Activated CD8-positive, alpha-beta memory T cell treated with anti-CD3 and anti-CD28 coated beads for 48 hours (primary cell): ENCODE results near the gene GSN.

Experiments
- DNase-seq, 3 experiments: peaks; one replicate each; pipeline ENCODE4 v3.0.0-alpha.2; 2020; ENCODE audit warnings: low read depth in 2 of 3, low spot score in 2 of 3

Gene GSN

DNA sequence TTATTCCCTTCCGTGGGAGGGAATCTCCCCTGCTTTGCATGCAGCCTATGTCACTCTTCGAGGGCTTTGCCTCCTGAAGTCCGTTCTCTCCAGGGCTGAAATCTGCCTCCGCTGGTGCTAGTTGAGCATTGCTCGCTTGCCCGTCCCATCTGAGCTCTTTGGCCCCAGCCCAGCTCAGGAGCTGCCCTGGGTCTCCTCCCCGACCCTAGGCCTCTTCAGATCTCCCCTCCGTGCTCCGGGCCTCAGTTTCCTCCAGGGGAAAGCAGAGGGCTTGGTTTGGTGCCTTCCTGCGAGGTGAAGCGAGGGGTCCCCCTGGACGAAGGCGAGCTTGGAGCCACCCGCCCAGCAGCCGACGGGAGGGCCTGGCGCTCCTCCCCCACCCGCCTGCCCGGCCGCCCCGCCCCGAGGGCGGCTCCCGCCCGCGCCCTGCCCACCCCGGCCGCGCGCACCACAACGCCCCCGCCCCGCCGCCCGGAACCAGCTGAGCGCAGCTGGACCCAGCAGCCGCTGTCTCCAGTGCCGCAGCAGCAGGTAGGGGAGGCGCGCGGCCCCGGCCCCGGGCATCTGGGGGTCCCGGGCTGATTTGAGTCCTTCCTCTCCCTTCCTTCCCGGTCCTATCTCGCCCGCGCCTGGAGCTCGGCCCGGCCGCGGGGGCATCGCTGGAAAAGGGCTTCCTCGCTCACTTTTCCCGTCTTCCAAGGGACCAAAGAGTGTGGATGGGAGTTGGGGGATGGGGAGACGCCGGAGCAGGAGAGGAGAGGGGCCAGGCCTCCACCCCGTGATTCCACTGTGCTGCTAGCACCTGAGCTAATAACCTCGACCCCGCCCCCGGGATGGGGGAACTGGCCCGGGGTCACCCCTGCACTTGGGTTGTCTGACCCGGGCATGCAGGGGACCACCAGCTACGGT lies at the start of gene GSN:
Gene GSN (plus strand): TSS at position 474 of the 909 bp plus-strand sequence. CDS start 33,810 bp downstream, outside the sequence.
- peak in 1 of 3 experiments; percentile 22 for DNase-seq

DNA sequence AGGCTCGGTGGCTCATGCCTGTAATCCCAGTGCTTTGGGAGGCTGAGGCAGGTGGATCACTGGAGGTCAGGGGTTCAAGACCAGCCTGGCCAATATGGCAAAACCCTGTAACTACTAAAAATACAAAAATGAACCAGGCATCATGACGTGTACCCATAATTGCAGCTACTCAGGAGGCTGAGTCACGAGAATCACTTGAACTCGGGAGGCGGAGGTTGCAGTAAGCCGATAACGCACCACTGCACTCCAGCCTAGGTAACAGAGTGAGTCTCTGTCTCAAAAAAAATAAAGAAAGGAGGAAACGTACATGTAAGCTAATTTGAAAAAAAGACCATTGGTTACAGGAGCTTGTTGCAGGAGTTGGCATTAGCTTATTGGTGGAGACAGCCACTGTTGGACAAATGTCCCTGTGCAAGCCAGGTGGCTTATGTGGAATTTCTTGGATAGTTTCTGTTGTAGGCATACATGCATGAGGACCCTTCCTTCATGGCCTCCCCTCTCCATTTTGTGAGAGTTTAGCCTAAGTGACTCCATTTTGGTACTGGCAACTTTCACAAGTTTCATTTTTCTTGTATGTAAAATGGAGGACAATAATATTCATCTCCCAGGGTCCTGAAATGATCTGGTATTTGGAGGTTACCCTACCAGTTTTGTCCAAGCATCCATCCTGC lies 49.5 kb upstream of the GSN start:
- DNase-seq: no peak

DNA sequence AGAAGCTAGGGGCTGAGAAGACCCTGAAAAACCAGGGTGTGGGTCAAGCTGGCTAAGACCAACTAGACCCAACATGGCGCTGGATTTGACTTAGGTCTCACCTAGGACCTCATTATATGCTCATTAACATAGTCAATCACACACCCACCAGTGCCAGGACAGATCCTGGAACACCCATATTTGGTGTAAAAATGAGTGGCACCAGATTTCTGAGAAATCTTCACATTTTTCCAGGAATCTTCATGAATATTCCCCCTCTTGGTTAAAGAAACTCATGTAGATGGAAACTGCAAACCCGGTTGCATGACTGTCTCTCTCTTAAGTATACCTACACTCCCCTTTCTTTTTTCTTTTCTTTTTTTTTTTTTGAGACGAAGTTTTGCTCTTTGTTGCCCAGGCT lies 48.4 kb upstream of the GSN start:
- no peak for DNase-seq

DNA sequence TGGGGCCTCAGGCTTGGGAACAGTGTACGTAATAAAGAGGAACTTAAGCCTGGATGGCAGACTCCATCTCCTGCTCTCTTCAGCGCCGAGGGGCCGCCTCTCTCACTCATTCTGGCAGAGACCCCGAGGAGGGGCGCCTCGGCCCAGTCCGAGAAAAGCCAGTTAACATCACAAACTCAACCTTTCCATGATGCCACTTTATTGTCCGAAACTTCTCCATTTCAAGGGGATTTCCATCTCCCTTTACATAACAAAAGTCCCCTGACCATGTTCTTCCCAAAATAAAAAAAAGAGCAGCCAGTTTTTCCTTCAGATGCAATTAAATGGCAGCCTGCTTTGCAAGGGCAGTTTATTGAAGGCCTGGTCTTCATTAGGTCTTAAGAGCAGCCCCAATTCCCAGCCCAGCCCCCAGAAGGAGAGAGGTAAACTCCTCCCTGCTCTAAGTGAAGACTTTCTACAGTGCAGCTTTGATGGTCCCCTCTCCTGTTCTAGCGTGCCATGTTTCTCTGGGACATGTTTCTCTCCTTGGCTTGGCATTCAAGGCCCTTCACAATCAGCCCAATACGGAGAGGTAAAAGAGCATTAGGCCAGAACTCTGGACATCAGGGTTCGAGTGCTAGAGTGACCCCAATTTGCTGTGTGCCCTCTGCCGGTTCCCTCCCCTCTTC lies 46.8 kb upstream of the GSN start:
- no peak for DNase-seq

DNA sequence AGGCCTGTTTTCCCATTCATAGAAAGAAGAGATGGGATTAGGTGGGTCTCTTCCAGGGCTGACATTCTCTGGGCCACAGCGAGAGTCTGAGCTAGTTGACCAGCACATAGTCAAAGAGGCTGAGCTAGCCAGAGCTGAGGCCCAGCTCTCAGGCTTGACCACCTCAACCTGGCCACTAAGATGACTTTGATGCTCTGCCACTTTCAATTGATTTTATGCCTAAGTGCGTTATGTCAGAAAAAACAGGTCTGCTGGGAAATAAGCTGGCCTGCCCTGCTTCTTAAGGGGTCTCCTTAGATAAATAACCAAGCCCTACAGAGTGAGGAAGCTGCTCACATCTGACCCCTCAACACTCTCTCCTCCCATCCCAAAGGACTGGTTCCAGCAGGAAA lies 46.3 kb upstream of the GSN start:
- no peak for DNase-seq

DNA sequence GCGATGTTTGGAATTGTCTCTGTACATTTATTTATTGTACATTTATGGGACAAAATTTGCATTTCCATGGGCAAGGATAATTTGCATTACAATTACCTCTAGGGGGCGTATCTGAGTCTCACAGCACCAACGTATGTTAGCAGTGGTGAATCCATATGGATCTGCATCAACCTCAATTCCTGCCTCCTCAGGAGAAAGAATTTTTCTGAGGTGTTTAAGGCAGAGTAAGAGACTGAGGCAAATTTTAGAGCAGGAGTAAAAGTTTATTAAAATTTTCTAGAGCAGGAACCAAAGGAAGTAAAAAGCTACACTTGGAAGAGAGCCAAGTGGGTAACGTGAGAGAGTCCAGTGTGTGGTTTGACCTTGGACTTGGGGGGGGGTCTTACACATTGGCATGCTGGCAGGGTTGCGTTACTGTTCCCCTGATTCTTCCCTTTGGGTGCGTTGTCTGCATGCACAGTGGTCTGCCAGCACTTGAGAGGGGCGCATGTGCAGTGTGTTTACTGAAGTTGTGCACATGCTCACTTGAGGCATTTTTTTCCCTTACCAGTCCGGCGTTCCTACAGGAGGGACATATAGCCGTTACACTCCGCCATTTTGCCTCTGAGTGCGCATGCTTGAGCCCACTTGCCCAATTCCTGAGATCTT lies 45.3 kb upstream of the GSN start:
- DNase-seq: no peak

DNA sequence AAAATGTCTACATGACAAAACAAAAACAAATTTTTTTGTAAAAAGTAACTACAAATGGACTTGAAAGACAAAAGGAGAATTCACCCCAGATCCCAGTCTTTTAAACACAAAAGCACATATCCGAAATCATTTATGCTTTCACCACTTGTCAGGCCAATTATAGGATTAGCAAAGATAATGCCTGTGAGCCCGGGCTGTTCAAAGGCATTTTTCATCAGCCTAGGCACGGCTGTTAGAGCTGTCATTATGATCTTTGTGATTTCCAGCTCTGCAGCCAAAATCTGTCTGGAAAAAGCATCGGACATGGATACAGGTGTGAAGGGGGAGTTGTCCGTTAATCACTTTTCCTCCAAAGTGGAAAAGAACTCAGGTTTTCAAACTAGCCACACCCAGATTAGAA lies 42.7 kb upstream of the GSN start:
- no peak for DNase-seq

DNA sequence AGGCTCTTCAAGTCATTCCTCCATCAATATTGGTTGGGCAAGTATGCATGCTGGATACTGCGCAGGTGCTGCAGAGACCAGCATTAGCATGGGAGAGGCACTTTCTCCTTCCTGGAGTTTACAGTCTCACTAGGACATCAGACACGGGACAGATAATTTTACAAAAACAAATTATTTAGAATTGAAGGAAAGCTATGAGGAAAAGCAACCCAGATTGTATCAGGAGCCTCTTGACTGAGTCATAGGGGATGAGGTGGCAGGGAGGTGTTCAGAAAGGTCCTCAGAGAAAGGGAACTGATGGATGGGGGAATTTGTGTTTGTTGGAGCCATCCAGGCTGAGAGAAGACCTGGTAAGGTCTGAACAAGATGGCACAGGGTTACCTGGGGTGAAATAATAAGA lies 41.8 kb upstream of the GSN start:
- DNase-seq: no peak

DNA sequence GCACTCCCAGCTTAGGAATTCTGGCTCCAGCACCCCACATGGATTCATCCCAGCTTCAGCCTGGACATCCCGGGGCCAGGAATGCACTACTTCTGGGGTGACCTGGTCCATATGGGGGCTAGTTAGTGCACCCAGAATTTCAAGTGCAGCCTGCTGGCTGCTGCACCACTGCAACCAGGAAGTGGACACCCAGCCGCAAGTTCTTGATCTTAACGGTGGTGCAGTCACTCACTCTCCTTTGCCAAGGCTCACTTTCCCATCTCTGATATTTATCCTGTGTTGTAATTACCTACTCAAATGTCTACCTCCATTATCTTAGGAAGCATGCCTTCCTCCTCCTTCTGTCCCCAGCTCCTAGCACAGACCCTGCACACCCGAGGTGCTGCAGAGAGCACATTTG lies 40.1 kb upstream of the GSN start:
- DNase-seq: no peak

DNA sequence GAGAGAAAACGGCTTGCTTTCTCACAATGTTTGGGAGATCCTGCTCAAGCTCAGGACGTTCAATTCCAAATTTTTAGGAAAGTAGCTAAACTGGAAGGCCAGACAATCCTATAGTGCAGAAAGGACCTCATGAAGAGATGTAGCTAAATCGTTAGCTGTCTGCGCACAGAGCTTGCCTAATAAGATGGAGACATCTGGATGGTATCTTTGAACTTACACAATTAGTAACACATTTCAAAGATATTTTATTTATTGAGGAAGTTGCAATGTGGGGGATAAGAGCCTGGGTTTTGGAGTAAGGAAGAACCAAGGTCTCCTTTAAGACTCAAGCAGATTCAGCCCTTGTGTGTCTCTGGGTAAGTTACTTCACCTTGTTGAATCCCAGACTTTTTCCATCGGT lies 37.7 kb upstream of the GSN start:
- DNase-seq: no peak

DNA sequence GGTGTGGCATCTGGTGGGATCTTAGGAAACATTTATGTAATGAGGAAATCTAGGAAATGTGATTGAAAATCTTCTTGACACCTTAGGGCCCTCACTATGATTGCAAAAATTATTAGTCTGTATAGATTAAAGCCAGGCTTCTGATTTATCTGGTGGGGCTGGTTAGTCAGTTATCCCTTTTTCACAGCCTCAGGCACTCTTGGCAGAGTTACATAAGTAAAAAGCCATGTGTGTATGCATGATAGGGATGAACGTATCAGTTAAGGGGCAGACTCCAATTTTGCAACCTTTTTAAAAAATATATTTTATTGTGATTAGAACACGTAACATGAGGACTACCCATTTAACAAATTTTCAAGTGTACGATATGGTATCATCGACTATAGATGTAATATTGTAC lies 35.7 kb upstream of the GSN start:
- DNase-seq: no peak

DNA sequence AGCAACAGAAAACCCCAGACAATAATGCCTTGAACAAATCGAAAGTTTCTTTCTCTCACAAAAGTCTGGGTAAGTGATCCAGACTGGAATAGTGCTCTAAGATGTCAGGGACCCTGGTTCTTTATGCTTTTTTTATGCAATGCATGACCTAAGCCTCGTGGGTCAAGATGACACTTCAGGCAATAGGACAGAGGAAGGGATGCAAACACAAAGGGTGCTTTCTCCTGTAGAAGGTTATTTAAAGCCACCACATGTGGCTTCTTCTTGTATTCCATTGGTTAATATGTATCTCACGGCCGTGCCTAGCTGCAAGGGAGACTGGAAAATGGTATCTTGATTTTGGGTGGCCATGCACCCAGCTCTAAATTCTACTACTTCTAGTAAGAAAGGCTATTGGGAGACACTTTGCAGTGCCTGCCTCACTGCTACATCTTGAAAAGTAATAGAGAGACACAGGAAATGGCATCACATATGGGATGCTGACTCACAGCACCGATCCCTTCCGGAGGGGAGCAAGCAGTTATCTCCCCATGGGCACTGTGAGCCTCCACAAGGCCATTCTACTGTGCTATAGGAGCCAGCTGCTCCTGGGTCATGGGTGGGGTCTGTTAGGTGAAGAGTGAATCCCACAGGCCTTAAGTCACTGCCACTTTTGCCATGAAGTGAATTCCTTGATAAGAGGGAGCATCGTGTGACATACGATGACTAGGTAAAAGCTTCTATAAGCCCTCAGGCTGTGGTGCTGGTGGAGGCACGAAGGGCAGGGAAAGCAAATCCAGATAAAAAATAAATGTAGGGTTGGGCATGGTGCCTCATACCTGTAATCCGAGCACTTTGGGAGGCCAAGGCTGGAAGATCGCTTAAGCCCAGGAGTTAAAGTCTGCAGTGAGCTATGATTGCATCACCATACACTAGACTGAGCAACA lies 33.8 kb upstream of the GSN start:
- DNase-seq: no peak

DNA sequence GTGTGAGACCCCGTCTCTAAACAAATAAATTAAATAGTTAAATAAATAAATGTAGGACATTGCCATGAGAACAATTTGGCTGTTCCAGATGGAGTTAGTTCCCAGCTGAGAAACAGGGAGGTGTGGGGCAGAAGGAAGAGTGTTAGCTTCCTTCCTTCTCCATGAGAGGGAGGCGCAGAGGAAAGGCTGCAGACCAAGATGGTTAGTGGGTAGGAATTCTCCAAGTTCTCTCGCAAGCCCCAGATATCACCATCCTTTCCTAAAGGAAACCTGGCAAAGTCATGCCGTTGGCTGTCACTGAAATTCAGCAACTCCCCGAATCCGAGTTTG lies 33.2 kb upstream of the GSN start:
- DNase-seq: no peak

DNA sequence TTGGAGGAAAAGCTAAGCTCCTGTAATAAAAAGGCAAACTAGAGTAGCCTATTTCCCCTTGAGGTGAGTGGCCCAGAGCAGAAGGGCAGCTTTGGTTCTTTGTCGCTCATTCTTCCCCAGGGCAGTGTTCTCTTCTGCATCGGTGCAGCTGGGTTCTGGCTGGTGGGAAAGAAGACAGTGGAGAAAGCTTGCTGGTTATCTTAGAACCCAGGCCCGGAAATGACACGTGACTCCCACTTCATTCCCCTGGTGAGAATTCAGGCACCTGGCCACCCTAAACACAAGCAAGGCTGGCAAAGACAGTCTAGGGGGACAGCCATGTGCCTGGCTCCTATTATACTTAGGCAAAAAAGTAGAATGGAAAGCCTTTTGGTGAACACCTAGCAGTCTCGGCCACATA lies 32.5 kb upstream of the GSN start:
- no peak for DNase-seq

DNA sequence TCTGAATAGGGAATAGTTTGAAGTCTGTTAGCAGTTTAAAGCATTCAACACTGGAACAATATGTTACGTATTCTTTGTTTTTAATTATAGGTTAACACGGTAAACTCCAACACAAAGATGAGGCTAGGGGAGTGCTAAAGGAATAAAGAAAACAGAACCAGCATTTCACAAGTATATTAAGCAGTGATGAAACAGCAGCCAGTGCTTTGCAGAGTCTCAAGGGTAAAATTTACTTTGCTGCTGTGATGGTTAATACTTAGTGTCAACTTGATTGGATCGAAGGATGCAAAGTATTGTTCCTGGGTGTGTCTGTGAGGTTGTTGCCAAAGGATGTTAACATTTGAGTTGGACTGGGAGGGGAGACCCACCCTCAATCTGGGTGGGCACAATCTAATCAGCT lies 30.0 kb upstream of the GSN start:
- no peak for DNase-seq

DNA sequence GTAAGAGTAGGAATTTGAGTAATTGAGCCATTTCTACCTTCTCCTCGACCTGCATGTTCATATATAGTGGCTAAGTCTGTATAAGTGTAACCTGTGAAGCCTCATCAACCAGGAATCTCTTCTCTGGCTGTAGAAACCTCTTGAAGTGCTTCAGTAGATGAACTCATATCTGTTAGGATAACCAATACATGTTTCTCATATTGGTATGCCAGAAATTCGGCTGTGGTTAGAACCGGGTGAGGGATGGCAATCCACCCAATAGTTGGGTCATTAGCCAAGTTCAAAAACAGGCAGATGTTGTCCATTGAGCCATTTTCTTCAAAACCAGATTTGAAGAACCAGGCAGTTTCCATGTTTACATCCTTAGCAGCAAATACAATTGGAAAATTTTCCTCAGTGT lies 28.9 kb upstream of the GSN start:
- DNase-seq: no peak

DNA sequence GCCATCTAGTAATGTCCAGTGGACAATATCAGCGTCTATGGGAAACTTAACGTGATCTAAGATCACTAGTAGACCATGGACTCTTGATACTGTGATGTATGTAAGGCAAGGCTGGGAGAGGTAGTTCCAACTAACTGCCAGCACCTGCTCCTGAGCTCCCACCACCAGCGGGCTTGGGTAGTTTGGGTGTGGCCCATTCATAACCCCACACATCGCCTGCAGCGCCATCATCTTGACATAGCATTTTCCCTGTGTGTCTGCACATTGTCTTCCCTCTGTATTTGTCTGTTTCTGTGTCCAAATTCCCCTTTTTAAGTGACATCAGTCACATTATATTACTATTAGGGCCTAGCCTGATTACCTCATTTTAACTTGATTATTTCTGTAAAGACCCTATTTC lies 28.1 kb upstream of the GSN start:
- DNase-seq: no peak

DNA sequence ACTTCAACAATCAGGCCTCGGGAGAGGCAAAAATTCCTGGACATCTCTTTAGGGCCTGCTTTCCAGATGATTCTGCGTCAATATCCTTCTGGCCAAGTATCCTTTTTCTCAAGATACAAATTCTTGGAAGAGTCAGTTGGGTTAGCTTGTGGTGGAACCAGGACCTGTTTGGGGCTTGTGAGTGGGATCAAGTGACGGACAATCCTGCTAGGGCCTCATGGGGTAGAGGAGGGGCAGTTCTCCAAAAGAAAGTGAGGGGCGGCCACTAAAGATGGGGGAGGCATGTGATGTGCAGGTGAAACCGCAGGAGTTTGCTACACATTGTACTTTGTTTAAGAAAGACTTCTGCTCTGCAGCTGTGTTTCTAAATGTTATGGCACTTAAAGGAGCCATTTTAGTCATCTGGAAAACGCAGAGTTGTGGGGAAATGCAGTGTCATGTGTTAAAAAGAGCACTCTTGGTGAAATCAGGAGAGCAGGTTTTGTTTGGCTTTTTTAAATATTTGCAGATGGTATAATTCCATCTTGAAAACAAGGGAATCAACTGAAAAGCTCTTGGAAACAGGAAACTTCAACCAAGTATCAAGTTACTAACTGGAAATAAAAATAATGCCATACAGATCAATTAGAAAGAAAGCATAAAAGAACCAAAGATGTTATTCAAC lies 27.4 kb upstream of the GSN start:
- no peak for DNase-seq

DNA sequence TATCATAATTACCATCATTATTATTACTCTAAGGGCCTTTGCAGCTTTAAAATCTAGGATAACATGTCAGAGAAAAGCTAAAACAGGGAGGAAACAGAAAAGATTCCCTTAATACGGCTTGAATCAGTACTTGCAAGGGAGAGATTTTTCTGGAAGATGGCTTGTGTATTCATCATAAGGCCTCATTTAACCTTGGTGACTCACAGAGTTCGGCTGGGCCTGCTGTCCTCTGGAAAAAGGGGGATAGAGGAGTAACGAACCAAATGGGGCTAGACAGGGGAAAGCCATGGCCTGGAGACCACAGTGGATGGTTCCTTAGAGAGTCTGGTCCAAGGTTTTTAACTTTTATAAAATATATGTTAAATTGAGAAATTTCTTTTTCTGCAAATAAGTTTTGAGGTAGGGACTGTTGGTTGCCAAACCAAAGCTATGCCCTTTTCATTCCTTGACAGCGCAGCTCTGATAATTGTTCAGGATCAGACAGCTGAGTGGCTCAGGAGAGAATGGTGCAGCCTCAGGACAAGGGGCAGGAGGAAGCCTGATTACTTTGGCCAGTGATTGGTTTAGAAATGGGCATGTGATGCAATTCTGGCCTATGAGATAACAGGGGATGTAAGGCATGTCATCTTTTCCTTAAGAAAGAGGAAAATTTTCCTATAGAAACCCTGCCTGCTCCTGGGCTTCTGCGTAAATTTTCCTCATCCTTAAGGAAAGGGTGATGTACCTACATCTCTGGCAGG lies 25.6 kb upstream of the GSN start:
- no peak for DNase-seq

DNA sequence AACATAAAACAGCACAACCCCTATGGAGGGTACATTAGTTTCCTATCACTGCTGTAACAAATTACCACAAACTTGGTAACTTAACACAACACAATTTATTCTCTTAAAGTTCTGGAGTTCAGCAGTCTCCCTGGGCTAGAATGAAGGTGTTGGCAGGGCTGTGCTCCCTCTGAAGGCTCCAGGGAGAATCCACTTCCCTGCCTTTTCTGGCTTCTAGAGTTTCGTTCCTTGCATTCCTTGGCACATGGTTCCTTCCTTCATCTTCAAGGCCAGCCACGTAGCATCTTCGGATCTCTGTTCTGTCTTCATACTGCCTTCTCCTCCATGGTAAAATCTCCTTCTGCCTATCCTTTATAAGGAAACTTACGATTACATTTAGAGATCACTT lies 25.0 kb upstream of the GSN start:
- DNase-seq: no peak
